BLaER1 (cell line): ENCODE data around the gene PAPOLA.
"Not testable (repeated sequence)": the region's sequence is repeated elsewhere in the genome, so short reads cannot be mapped to it uniquely, and the experiment has no call there.

ENCODE experiments used
- H3K27ac ChIP-seq: shearing (Covaris generic); formaldehyde crosslinking; 2 replicates; pipeline ENCODE4 v1.8.1; 2022
- H3K27me3 ChIP-seq: shearing (Covaris generic); formaldehyde crosslinking; 2 replicates; pipeline ENCODE4 v1.8.1; 2022
- H3K36me3 ChIP-seq: shearing (Covaris generic); formaldehyde crosslinking; 2 replicates; pipeline ENCODE4 v1.8.1; 2022
- H3K4me1 ChIP-seq: shearing (Covaris generic); formaldehyde crosslinking; 2 replicates; pipeline ENCODE4 v1.8.1; 2022
- H3K4me2 ChIP-seq: shearing (Covaris generic); formaldehyde crosslinking; 2 replicates; pipeline ENCODE4 v1.8.1; 2022
- H3K4me3 ChIP-seq: shearing (Covaris generic); formaldehyde crosslinking; 2 replicates; pipeline ENCODE4 v1.8.1; 2022
- H3K9ac ChIP-seq: shearing (Covaris generic); formaldehyde crosslinking; 2 replicates; pipeline ENCODE4 v1.8.1; 2022
- H3K9me3 ChIP-seq: shearing (Covaris generic); formaldehyde crosslinking; 2 replicates; pipeline ENCODE4 v1.8.1; 2022
- H4K20me1 ChIP-seq: shearing (Covaris generic); formaldehyde crosslinking; 2 replicates; pipeline ENCODE4 v1.8.1; 2022
- Cebpa-rat ChIP-seq: shearing (Covaris generic); IDR thresholded peaks from 2 replicates; pipeline ENCODE4 v1.8.1; 2022

PAPOLA gene

DNA sequence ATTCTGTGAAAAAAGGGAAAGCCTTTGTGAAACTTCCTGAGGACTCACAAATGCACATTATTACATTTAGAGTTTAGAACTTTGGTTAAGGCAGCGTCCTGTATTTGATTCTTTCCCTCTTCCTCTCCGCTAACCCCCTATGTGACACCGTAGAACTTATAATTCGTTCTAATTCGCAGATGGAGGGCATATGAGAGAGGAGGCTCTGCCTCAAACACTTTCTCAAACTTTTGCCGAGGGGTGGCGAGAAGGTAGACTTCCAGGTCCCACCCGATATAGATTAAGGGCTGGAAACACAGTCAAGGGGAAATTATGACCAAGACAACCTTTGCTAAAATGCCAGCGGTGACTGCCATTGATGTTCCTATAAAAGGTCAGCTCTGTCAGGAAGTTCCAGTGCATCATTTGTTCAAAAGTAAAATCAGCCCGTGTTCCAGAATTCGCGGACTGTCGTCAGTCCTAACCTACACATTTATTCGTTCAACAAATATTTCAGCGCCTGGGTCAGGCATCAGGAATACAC lies 904 bp upstream of the PAPOLA start:
- H3K9me3 ChIP-seq, result no peaks in the 10 kb centered on the region
- no peak for TF ChIP-seq Cebpa-rat
- H4K20me1 ChIP-seq, result peaks cover 38% of the 10 kb centered on the region
- H3K27ac ChIP-seq, result peak overlapping the region; percentile 97
- H3K4me2 ChIP-seq, result peak overlapping the region; percentile 95
- peak overlapping the region; percentile 98 for H3K4me3 ChIP-seq
- peak overlapping the region; percentile 98 for H3K9ac ChIP-seq
- no peaks in the 10 kb centered on the region for H3K27me3 ChIP-seq
- H3K36me3 ChIP-seq, result 0 out of 2 replicates have a peak, but pooled peaks cover 6% of the 10 kb centered on the region
- peaks cover 58% of the 10 kb centered on the region for H3K4me1 ChIP-seq

DNA sequence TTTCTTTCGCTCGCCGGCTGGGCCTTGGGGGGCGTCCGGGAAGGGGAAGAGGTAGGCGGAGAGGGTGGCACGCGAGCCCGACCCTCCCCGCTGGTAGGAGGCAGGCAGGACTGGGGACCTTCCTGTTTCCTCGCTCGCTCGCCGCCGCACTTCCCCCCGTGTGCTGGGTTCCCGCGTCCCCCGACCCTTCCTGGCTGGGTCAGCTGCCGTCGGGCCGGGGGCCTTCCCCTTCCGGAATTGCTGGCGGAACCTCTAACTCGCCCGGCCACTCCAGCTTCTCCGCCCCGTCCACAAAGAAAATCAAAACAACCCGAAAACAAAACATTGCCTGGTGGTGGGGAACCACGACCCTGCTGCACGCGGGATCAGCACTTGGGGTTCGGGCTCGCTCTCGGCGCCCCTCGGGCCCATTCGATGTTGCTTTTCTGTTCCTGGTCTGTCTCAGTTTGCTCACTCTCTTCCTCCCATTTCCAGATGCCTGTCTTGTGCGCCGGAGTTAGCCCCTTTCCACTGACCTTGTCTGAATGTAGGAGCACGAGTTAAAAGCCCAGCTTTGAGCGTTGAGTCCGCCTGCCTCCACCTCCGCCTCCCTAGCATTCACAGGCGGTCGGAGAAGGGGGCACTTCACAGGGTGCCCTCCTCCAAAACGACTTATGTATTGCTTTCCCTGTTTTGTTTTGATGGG lies 581 bp downstream of the PAPOLA start:
- Histone ChIP-seq H3K36me3 (0 out of 2 replicates have a peak, but pooled peaks cover 6% of the 10 kb centered on the region), H4K20me1 (peaks cover 53% of the 10 kb centered on the region), H3K9ac (peak overlapping the region; percentile 98), H3K4me2 (peak overlapping the region; percentile 85), H3K27me3 (no peaks in the 10 kb centered on the region), H3K4me3 (peak overlapping the region; percentile 98), H3K4me1 (peaks cover 52% of the 10 kb centered on the region), H3K9me3 (no peaks in the 10 kb centered on the region), H3K27ac (peak overlapping the region; percentile 97)
- no peak for TF ChIP-seq Cebpa-rat

DNA sequence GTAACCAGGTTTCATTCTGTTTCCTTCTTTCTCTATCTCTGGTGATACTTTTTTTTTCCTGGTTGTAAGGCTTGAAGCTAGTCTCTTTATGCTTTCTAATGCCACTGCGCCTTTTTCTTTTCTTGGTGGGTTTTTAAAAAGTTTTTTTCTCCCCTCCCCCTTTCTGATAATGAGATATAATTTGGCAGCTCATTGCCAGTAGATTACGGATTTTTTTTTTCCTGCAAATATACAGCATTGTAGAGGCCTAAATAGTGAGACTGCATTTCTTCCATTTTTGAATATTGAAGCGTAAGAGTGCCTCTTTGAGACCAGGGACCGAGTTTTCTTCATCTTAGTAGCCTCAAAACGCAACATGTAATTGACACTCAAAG lies 1.1 kb downstream of the PAPOLA start:
- Histone ChIP-seq H4K20me1 (peaks cover 58% of the 10 kb centered on the region), H3K27ac (peak overlapping the region; percentile 97), H3K4me2 (peak overlapping the region; percentile 85), H3K9ac (peak overlapping the region; percentile 98), H3K27me3 (no peaks in the 10 kb centered on the region), H3K36me3 (0 out of 2 replicates have a peak, but pooled peaks cover 6% of the 10 kb centered on the region), H3K4me3 (peak overlapping the region; percentile 98), H3K4me1 (peaks cover 51% of the 10 kb centered on the region), H3K9me3 (no peaks in the 10 kb centered on the region)
- TF ChIP-seq Cebpa-rat, result no peak

DNA sequence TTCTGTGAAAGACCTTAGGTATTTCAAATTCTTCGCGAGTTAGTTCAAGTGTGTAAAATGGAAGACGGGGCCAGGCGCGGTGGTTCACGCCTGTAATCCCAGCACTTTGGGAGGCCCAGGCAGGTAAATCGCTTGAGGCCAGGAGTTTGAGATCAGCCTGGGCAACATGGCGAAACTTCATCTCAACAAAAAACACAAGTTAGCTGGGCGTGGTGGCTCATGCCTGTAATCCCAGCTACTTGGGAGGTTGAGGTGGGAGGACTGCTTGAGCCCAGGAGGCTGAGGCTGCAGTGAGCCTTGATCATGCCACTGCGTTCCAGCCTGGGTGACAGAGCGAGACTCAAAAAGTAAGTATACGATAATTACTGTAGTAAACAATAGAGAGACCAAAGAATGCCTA lies 2.2 kb downstream of the PAPOLA start:
- H3K4me3 ChIP-seq, result peak overlapping the region; percentile 98
- not testable (repeated sequence) for H3K27ac ChIP-seq, H3K27me3 ChIP-seq, H3K9me3 ChIP-seq, H3K36me3 ChIP-seq
- peaks cover 69% of the 10 kb centered on the region for H4K20me1 ChIP-seq
- H3K4me2 ChIP-seq, result peak overlapping the region; percentile 85
- peaks cover 57% of the 10 kb centered on the region for H3K4me1 ChIP-seq
- peak overlapping the region; percentile 98 for H3K9ac ChIP-seq

DNA sequence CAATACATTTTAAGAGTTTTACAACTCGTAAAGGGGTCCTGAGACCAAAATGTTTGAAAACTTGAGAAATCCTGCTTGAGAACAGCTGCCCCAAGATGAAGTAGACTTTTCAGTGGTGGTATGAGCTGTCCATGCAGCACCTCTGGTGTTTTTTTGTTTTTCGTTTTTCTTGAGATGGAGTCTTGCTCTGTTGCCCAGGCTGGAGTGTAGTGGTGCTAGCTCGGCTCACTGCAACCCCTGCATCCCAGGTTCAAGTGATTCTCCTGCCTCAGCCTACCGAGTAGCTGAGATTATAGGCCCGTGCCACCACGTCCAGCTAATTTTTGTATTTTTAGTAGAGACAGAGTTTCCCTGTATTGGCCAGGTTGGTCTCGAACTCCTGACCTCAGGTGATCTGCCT lies 5.5 kb downstream of the PAPOLA start:
- Histone ChIP-seq H3K9me3 (no peaks in the 10 kb centered on the region), H3K9ac (no peak overlapping the region), H3K4me3 (no peak overlapping the region), H4K20me1 (peaks cover 100% of the 10 kb centered on the region), H3K4me2 (peak overlapping the region; percentile 31; the same call in 1 of the 2 replicates), H3K27me3 (no peaks in the 10 kb centered on the region), H3K36me3 (0 out of 2 replicates have a peak, but pooled peaks cover 9% of the 10 kb centered on the region), H3K27ac (no peak overlapping the region), H3K4me1 (peaks cover 47% of the 10 kb centered on the region)
- no peak for TF ChIP-seq Cebpa-rat

DNA sequence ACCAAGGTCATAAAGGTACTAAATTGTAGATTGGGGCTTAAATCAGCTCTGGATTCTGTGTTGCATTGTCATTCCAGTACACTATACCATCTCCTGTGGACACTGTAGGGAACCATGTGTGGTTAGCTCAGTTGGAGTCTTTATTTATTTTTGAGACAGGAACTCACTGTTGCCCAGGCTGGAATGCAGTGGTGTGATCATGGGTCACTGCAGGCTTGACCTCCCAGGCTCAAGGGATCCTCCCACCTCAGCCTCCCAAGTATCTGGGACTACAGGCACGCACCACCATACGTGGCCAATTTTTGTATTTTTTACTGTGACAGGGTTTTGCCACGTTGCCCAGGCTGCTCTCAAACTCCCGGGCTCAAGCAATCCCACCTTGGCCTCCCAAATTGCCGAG lies 6.7 kb downstream of the PAPOLA start:
- no peaks in the 10 kb centered on the region for H3K9me3 ChIP-seq
- 0 out of 2 replicates have a peak, but pooled peaks cover 9% of the 10 kb centered on the region for H3K36me3 ChIP-seq
- no peak overlapping the region for H3K27ac ChIP-seq
- no peak overlapping the region for H3K4me3 ChIP-seq
- TF ChIP-seq Cebpa-rat, result no peak
- no peaks in the 10 kb centered on the region for H3K27me3 ChIP-seq
- peak overlapping the region; percentile 15; the same call in 1 of the 2 replicates for H3K4me2 ChIP-seq
- H4K20me1 ChIP-seq, result peaks cover 100% of the 10 kb centered on the region
- H3K4me1 ChIP-seq, result peaks cover 48% of the 10 kb centered on the region
- H3K9ac ChIP-seq, result no peak overlapping the region

DNA sequence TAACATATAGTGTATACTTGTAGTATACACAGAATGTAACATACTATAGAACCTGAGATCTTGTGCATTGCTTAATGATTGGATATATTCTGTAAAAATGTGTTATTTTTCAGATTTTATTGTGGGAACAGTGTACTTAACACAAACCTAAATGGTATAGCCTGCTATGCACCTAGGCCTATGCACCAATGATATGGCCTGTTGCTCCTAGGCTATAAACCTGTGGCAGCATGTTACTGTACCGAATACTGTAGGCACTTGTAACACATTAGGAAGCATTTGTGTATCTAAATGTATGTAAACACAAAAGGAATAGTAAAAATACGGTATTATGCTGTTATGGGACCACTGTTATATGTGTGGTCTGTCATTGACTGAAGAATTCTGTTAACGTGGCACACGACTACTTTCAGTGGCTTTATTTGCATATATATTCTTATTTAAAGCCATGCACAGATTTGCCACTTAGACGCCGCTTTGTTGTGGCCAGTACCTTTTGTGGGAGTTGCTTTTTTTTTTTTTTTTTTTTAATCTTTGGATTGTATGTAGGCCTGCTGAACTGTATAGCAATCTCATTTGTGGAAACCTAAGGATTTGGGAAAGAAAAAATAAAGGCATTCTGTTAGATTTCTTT lies 7.4 kb downstream of the PAPOLA start:
- peaks cover 100% of the 10 kb centered on the region for H4K20me1 ChIP-seq
- H3K27ac ChIP-seq, result no peak overlapping the region
- no peaks in the 10 kb centered on the region for H3K27me3 ChIP-seq
- H3K4me3 ChIP-seq, result no peak overlapping the region
- no peak overlapping the region for H3K9ac ChIP-seq
- H3K36me3 ChIP-seq, result 0 out of 2 replicates have a peak, but pooled peaks cover 5% of the 10 kb centered on the region
- no peak for TF ChIP-seq Cebpa-rat
- H3K4me2 ChIP-seq, result no peak overlapping the region
- H3K4me1 ChIP-seq, result peaks cover 48% of the 10 kb centered on the region
- H3K9me3 ChIP-seq, result no peaks in the 10 kb centered on the region

DNA sequence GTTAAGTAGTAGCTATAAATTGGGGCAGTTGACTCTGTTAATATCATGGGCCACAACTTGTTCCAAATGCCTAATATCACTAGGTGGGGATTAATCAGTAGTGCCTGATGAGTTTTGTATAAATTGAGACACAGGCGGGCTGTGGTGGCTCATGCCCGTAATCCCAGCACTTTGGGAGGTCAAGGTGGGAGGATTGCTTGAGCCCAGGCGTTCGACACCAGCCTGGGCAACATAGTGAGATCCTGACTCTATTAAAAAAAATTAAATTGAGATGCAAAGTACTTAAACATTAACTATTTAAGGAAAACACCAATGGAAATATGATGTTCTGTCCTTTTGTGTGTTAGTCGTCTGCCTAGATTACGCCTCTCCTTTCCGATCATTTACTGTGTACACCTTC lies 9.0 kb downstream of the PAPOLA start:
- 0 out of 2 replicates have a peak, but pooled peaks cover 3% of the 10 kb centered on the region for H3K36me3 ChIP-seq
- H3K27ac ChIP-seq, result no peak overlapping the region
- H3K4me1 ChIP-seq, result peaks cover 47% of the 10 kb centered on the region
- no peaks in the 10 kb centered on the region for H3K27me3 ChIP-seq
- peaks cover 100% of the 10 kb centered on the region for H4K20me1 ChIP-seq
- no peaks in the 10 kb centered on the region for H3K9me3 ChIP-seq
- H3K9ac ChIP-seq, result no peak overlapping the region
- TF ChIP-seq Cebpa-rat, result no peak
- H3K4me3 ChIP-seq, result no peak overlapping the region
- H3K4me2 ChIP-seq, result no peak overlapping the region

DNA sequence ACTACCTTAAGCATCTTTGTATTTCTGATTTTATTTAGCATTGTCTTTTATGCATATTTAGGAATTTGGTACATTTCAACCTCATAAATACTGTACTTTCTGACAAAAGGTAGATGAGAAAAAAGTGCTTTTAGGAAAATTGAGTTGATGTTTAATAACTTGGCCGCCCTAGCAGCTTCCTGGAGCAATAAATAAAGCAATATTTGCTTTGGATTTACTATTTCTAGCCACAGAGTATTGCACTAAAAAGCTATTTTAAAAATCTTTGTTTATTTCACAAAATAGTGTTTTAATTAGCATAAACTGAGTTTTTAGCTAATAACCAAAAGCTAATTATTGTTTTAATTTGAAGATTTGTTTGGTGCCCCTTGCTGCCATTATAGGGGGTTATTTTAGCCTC lies 9.5 kb downstream of the PAPOLA start:
- Histone ChIP-seq H3K27ac (no peak overlapping the region), H3K4me1 (peaks cover 42% of the 10 kb centered on the region), H4K20me1 (peaks cover 100% of the 10 kb centered on the region), H3K27me3 (no peaks in the 10 kb centered on the region), H3K9ac (no peak overlapping the region), H3K4me2 (no peak overlapping the region), H3K36me3 (0 out of 2 replicates have a peak, but pooled peaks cover 3% of the 10 kb centered on the region), H3K9me3 (no peaks in the 10 kb centered on the region), H3K4me3 (no peak overlapping the region)
- no peak for TF ChIP-seq Cebpa-rat

DNA sequence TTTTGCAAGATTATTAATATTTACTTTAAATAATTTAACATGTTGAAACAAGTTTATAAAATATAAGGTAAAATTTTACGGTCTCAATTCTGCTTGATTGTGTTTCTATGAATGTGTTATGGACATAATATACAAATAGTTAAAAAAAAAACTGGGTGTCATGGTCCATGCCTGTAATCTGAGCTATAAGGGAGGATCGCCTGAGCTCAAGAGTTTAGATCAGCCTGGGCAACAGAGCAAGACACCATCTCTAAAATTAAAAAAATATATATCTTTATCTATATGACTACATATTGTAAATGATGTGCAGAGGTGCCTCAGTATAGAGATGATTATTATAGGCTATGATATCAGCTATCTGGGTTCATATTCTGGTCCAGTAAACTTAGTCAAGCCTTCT lies 9.9 kb downstream of the PAPOLA start:
- peaks cover 100% of the 10 kb centered on the region for H4K20me1 ChIP-seq
- no peak overlapping the region for H3K4me2 ChIP-seq
- H3K9me3 ChIP-seq, result no peaks in the 10 kb centered on the region

More for the DNA sequence above, 9.9 kb downstream of the PAPOLA start:
- Histone ChIP-seq H3K4me3 (no peak overlapping the region), H3K4me1 (peaks cover 40% of the 10 kb centered on the region), H3K27me3 (no peaks in the 10 kb centered on the region), H3K9ac (no peak overlapping the region), H3K27ac (no peak overlapping the region), H3K36me3 (0 out of 2 replicates have a peak, but pooled peaks cover 3% of the 10 kb centered on the region)
- TF ChIP-seq Cebpa-rat, result no peak
